Activated T-helper 1 cell treated with Interleukin-2 at 50 U/mL for 16 hours (primary cell): ENCODE results near the gene VAMP3.
"Not testable (repeated sequence)": the region's sequence is repeated elsewhere in the genome, so short reads cannot be mapped to it uniquely, and the experiment has no call there.

Source experiments
- DNase-seq: peaks from one replicate; pipeline ENCODE4 v3.0.0-alpha.2; 2020; ENCODE audit warnings: low read depth

The VAMP3 gene

DNA sequence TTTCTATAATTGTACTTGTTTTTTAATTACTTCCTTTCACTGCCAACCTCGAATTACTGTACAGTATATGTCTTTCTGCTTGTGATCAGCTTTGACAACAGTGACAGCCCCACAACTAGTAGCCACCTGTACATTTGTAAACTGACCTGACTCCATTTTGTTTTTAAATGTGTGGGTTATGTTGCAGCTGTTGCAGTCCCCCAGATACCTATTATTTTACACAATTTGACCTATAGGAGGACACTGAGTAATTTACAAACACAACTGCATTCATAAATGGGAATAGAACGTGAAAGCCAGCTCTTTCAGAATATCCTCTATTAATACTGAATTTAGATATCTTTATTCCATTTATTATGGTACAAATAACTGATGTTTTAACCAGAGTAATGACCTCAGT lies 2.5 kb upstream of the VAMP3 start:
- no peak for DNase-seq

DNA sequence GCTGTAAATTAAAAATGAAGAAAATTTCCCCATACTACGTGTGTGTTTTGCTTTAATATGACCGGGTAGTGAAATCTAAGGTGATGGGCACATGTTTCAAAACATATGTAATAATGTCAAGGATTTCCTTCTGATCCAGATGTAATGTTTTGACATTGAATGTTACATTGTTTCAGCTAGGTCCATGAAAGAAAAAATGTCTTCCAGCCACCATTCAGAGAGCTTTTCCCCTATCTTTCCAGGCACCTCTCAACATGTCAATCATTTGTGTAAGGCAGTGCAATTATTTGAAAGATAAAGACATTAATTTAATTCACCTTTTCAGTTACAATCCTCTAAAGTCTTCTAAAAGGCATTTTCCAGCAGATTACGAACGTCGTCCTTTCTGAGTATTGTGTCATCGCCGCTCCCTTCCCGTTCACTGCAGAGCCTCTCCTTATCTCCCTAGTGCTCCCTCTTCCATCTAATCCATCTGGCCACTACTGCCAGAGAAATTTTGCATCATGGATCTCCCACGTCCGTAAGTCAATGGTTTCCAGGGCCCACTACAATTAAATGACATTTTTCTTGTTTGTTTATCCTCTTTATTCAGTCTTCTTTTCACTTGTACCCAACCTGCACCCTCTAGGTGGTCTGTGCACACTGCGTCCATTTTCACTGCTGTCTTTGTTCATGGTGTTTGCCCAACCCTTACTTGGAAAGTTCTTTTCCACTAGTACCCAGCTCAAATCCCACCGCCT lies 1.3 kb upstream of the VAMP3 start:
- no peak for DNase-seq

DNA sequence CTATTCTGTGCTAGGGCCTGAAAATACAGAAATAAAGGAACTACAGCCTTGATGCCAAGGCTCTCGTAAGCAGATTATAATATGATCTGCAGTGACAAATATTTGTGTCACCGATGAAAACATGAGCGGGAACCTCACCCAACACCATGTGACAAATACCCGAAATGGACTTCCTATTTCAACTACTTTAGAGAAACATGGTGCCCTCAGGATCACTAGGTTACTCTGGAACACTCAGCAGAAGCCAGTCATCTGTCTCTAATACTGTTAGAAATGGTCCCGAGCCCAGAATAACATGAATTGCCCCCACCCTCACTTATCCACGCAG lies 463 bp upstream of the VAMP3 start:
- DNase-seq = no peak

DNA sequence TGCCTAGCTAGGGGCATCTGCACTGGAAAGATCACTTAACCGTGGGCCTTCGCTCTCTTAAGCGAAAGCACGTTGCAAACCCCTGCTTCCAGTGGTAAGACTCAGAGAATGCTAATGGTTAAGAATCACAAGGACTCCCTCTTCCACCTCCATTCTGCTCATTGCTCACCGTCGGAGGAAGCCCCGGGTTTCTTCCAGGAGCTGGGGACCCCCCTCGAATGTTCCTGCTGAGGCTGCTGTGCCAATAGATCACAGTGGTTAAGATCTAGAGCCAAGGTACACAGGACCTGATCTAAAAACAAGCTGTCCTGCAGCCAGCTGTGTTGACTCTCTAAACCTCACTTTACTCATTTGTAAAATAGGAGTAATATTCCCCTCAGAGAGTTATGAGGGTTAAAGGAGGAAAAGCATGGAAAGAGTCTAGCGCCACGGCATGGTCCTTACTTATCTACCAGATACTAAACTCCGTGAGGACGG lies 765 bp downstream of the VAMP3 start:
- DNase-seq = no peak

DNA sequence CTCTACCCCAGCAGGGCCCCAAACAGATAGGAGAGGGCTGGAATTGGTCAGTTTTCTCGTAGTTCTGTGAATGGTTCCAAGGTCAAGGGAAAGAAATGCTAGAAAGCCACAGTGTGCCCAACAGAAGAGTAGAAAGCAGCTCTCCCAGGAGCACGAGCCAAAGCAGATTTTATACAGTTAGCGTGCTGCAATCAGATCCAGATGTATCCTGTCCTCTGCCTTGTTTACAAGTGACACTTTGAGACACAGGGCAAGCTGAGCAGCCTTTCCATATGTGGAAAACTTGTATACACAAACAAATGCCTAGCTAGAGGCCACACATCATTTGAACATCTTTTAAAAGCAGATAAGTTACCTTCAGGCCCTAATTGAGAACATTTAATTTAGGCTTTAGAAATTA lies 6.5 kb downstream of the VAMP3 start:
- DNase-seq = no peak

DNA sequence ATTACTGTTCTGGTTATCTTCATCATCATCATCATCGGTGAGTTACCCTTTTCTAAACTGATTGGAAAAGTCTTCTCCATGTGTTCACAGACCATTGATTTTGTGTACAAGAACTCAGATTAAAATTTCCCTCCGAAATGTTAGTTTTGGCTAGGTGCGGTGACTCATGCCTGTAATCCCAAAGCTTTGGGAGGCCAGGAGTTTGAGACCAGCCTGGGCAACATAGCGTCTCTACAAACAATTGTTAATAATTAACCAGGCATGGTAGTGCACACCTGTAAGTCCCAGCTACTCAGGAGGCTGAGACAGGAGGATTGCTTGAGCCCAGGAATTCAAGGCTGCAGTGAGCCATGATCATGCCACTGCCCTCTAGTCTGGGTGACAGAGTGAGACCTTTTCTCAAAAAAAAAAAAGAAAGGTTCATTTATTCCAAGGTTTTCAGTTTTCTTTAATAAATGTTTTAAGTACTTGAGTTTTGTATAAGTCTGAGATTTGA lies 7.1 kb downstream of the VAMP3 start:
- no peak for DNase-seq

DNA sequence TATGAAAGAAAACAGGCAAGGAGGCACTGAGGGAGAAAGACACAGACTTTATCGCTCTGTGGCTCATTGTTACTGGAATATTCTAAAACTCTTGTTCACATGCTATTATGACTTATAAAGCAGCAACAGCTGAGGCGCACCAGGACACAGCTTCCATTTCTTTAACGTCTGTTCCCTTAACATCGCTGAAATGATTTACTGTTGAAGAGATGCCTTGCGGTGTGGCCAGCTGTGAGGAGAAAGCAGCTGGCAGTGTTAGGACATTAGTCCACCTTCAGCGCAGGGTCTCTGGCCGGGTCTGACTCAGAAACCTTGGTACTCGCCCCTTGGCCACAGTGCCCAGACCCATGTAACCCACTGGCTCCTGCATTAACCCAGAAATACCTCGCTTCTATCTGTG lies 9.9 kb downstream of the VAMP3 start:
- no peak for DNase-seq

DNA sequence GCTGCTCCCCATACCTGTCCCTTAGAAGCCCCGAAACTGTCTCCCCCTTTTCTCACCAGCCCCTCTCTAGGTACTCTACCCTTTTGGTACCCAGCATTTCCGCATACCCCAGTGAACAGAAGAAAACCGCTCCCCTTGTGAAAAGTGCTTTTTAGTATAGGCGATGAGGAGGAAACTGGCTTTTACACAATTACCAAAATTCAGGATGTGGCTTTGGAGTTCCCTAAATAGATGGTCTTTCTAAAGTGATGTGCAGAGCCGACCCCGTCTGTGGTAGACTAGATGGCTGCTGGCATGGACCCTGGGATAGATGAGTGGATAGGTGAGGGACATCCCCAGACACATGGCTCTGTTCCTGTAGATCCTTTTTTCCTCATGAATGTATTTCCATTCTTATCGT lies 10.4 kb downstream of the VAMP3 start:
- no peak for DNase-seq

DNA sequence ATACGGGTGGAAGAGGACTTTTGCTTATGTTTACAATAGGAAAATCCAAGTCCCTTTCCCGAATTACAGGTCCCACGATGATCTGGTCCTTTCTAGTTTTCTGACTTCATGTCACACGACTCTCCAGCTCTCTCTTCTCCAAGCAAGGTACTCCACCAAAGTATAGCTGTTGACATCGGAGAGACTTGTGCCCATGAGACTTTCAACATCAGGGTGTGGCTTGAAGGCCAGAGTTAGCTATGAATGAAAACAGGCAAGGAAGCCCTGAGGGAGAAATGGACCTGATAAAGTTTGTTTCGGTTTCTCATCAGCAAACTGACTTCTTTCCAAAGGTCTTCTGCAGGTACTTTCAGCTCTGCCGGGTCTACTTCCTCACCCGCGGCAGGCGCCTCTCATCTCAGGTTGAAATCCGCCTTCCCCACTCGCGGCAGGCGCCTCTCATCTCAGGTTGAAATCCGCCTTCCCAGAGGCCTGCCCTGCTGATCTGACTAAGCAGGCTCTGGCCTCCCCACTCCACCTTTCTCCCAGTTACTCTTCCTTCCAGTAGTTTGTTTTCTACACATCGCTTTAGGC lies 10.9 kb downstream of the VAMP3 start:
- peak; percentile 7 for DNase-seq

DNA sequence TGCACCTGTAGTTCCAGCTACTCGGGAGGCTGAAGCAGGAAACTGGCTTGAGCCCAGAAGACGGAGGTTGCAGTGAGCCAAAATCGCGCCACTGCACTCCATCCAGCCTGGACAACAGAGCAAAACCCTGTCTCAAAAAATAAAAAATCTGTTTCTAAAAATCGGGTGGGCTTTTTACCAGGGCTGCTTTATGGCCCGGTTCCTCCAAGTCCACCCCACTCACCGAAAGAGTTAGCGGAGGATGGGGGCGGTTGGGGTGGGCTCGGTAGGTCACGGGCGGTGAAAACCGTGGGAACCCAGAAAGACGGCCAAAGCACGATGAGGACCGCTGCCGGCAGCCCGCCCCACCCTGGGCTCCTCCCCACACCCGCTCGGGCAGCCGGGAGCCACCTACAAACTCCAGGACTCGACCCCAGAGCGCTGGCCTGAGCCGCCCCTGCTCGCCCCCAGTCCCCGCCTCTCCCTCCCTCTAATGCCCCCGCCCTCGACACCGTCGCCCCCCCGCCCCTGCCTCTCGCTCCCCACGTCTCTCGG lies 12.1 kb downstream of the VAMP3 start:
- DNase-seq = no peak

DNA sequence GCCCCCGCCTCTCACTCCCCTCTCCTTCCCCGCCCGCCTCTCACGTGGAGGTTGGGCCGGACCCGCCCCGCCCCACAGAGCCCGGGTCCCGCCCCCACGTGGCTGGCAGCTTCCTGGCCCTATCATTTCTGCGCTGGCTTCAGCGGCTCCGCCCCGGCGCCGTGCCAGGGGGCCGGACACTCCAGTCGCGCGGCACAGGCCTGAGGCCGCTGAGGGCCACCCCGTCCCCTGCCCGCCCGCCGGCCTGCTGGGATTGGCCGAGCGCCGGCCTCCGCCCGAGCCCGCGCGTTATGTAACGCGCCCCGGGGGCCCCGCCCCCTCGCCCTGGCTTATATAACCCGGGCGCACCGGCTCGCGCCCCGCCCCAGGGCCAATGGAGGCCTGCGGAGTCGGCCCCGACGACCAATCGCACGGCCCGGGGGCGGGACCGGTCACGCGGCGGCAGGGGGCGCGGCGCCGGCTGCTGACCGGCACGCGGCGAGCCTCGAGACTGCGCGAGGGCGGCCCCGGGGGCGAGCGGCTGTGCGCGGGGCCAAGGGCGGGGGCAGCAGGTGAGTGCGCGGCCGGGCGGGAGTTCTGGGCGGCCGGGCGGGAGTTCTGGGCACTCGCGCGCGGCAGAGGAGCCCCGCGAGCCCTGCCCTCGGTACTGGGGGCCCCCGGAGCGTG lies 12.9 kb downstream of the VAMP3 start, which contains the start of gene PER3:
Gene PER3, plus strand, starts transcription at position 466 of the 666 bp plus-strand sequence. CDS start 587 bp downstream, outside the sequence.
- peak; percentile 85 for DNase-seq

DNA sequence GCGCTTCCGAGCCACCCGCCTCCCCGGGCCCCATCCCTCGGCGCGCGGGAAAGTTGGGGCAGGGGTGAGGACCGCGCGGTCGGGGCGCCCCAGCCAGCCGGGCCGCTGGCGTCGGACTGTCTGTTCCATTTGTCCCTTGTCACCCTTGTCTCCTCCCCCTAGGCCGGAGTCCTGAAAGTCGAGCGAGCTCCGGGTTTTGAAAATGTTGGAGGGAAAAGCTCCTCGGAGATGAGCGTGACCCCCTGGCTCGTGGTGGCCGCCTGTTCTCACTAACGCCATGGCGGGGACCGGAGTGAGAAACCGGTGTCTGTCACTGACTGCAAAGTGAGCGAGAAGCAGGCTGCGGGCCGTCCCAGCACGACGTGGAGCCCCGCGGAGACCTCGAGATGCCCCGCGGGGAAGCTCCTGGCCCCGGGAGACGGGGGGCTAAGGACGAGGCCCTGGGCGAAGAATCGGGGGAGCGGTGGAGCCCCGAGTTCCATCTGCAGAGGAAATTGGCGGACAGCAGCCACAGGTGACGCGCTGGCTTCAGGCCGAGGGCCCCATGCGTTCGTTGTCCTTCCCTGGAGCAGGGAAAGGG lies 13.5 kb downstream of the VAMP3 start:
- no peak for DNase-seq

DNA sequence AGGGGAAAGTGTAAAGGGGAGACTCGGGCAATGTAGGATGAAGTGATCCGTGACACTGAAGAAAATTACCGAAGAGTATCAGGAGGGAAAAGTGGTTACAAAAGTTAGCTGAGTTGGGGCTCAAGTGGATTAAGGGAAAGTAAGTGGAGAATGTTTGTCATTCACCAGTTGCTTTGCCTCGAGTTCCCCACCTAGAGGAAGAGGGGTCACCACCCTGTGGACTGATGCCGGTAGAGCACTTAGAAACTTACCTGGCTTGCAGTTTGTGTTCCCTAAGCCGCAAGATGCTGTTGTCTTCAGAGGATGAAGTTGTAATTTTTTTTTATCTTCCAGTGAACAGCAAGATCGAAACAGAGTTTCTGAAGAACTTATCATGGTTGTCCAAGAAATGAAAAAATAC lies 14.0 kb downstream of the VAMP3 start:
- DNase-seq = no peak

DNA sequence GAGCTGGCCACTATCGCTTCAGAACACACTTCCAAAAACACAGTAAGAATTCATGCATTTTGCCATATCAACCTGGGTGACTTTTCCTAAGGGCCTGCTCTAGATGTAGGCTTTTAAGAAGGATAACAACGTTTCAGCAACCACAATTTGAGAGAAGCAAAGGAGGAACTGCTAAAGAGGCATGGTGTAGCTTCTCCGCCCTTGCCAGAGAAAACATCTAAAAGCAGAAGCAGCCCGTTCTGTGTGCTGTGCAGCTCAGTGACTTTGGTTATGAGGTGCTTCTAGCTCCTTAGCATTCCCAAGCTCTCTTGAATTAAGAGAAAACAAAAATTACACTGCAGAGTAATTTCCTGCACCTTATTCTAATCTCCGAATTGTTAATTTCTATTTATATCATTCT lies 15.7 kb downstream of the VAMP3 start:
- DNase-seq = no peak

DNA sequence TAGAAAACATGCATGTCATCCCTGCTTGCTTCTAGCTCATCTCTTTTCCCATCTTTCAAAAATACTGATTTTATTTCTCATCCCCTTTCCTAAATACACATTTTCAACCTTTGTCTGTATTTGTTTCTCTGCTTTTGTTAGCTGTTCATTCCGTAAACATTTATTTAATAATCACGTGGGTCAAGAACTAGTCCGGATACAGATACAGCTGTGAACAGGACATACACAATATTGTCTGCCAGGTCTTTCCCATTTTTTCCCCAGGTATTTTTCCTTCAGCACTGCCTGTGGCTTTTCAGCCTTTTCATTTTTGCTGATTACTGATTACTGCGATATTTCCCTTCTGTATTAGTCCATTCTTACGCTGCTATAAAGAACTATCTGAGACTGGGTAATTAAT lies 18.7 kb downstream of the VAMP3 start:
- DNase-seq = no peak

DNA sequence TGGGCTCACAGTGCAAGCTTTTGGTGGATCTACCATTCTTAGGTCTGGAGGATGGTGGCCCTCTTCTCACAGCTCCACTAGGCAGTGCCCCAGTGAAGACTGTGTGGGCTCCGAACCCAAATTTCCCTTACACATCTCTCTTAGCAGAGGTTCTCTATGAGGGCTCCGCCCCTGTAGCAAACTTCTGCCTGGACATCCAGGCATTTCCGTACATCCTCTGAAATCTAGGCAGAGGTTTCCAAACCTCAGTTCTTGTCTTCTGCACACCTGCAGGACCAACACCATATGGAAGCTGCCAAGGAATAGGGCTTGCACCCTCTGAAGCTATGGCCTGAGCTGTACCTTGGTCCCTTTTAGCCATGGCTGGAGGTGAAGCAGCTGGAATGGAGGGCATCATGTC lies 19.9 kb downstream of the VAMP3 start:
- DNase-seq = not testable (repeated sequence)

DNA sequence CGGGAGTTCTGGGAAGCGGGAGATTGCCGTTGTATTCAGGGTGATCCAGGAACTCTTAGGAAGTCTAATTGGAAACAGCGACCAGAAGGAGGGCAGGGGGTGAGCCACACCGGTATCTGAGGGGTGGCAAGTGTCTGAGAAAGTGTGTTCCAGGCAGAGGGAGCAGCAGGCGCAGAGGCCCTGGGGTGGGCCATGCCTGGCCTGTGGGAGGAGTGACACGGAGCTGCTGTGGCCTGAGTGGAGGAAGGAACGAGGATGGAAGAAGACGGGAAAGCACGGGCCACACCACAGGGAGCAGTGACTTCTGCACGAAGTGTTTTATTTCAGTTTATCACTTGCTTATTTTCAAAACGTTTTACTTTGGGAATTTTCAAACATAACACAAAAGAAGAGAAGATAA lies 24.3 kb downstream of the VAMP3 start:
- no peak for DNase-seq

DNA sequence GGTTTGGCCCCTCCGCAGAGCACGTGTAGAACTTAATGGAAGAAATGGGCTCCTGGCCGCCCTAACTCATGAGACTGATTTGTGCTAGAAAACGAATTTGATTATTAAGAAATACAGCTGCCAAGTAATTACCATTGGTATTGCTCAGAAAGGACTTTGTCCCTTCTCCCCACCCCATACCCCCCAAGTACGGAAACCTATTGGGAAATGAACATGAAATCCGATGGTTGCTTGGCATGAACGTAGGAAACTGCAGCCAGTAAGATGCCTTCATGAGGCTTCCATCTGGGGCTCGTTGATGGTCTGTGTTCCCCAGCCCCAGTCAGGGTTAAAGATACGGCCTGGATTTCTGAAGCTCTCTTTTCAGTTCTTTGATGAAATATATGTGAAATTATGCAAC lies 34.4 kb downstream of the VAMP3 start:
- DNase-seq = no peak

DNA sequence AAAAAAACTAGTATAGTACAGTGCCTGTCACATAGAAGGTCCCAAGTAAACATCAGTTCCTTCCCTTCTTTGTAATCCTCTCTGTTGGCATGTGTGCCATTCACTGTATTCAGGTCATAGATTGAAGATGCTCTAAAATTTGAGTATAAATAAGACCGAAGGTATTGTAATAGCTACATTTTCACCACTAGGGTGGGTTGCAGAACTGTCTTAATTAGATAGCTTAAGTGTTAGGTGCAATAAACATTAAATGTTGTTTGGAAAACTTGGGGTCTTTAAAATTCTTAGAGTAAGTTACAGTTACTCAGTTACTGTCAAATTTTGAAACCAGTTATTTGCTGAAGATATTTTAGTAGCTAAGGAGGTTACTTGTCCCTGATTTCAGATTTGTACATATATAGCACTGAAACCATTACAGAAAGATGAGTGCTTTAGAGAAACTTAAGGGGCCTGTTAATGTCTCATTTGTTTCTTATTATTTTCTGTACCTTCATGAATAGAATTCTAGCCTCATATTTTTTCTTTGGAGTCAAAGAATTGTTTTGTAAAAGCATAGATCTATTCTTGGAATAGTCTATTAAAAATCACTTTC lies 37.3 kb downstream of the VAMP3 start:
- no peak for DNase-seq

DNA sequence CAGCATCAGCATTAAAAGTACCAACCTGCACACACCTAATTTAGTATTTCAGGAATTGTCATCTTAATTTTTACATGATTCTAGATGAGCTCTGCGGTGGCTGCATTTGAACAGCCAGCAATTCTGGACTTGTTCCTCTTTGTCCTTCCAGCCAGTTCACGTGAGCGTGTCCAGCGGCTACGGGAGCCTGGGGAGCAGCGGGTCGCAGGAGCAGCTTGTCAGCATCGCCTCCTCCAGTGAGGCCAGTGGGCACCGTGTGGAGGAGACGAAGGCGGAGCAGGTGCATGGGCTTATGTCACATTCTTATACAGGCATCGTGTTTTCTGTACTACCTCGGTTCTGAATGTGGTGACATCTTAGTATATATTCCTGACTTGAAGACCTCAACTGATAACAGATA lies 38.6 kb downstream of the VAMP3 start:
- DNase-seq = no peak

DNA sequence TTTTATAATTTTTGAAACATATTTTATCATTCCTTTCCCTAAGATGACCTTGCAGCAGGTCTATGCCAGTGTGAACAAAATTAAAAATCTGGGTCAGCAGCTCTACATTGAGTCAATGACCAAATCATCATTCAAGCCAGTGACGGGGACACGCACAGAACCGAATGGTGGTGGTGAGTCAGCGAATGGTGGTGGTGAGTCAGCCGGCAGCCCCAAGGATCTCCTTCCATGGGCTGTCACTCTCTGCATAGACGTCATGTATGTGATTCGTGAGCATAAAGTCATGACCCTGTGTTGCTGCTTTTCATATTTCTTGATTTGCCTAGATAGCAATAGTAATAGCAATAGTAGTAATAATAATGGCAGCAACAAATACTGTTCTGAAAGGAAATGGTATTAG lies 39.3 kb downstream of the VAMP3 start:
- DNase-seq = no peak

DNA sequence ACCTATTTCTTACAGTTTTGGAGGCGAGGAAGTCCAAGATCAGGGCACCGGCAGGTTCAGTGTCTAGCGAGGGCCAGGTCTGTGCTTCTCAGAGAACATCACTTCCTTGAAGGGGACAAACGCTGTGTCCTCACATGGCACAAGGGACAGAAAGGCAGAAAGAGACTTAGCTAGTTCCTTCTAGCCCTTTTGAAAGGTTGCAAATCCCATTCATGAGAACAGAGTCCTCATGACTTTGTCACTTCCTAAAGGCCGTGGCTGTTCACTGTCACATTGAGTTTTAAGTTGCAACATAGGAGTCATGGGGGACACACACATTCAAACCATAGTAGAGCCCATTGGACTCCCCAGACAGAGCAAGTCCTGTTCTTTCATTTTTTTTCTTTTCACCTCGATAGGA lies 40.4 kb downstream of the VAMP3 start:
- DNase-seq = no peak
